ENCODE measurements around the gene CBR1.
"Not testable (repeated sequence)": the region's sequence is repeated elsewhere in the genome, so short reads cannot be mapped to it uniquely, and the experiment has no call there.

CBR1 gene

DNA sequence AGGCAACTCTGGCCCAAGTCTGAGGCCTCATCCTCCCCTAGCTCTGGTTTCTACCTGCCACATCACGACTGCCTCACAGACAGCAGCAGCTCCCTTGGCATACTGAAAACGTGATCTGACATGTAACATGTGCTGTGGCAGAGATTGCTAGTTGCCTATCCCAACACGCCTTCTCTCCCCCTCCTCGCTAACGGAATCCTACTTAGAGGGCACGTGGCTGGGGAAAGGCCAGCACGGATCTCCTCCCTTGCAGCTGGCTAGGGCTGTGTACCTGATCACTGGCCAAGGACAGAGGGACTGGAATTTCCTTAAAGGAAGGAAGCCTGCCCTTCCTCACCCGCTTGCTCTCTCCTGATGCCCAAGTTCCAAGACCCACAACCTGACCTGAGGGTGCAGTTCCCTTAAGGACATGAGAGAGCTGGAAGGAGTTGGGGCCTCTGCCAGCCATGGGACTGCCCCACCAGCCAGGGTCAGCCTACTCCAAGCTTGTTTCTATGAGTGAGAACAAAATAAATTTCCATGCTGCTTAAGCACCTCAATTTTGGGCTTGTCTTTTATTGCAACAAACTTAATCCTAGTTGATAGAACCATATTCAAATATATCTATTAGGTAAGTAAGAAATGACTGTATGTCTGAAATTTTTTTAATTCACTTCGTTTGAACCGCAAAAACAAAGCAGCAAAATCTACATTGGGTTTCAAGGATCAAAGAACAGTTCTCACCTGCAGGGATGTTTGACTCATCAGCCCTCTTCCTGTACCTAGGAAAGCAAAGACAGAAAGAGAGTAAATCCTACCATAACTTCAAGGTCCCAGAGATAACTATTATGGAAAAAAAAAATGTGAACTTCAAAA, 16.7 kb upstream of the CBR1 start:
- DNase-seq = no peak

DNA sequence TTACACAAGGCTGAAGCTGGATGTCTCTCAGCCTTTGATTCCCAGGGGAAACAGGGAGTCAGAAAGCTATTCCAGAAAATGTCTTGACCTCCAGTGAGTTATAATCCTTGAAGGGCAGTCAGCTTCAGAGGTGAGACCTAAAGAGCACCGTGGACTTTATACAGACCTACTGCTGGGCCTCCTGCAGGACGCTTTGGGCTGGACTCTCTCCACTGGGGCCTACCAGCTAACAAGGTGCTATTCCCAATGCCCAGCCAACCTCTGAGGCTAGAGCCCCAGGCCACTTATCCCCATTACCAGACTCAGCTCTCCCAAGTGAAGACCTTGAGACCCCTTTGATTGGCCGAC, 16.1 kb upstream of the CBR1 start:
- DNase-seq = no peak

DNA sequence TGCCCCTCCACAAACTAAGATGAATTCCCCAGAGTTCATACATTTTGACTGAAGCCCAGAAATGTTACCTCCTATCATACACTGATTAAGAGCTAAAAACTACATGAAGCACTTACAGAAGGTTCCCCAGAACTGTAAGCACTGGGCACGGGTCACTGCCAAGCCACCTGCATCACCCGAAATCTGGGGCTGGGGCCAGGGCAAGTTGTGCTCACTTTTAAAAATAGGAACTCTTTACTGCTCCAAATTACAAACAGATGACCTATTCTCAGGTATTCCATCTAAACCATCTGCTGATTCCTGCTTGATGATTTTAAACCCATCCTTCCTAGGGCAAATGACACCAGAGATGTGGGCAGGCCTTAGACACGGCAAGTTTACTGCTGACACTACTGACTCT, 14.3 kb upstream of the CBR1 start:
- DNase-seq = no peak

DNA sequence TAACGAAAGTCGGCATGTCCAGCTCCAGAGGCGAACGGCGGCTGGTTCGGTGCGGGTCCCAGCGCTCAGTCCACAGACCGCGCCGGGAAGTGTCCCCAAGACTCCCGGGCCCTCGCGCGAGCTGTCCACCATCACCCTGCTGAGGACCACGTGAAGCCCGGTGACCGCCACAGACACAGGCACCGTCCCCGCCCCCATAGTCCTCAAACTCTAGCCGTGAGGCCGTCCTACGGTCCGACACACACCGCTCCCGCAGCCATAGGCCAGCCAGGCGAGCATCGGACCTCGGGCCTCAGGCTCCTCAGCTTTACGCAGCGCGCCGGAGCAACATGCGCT, 10.0 kb upstream of the CBR1 start:
- DNase-seq = peak in 1 of 2 donors; percentile 5

DNA sequence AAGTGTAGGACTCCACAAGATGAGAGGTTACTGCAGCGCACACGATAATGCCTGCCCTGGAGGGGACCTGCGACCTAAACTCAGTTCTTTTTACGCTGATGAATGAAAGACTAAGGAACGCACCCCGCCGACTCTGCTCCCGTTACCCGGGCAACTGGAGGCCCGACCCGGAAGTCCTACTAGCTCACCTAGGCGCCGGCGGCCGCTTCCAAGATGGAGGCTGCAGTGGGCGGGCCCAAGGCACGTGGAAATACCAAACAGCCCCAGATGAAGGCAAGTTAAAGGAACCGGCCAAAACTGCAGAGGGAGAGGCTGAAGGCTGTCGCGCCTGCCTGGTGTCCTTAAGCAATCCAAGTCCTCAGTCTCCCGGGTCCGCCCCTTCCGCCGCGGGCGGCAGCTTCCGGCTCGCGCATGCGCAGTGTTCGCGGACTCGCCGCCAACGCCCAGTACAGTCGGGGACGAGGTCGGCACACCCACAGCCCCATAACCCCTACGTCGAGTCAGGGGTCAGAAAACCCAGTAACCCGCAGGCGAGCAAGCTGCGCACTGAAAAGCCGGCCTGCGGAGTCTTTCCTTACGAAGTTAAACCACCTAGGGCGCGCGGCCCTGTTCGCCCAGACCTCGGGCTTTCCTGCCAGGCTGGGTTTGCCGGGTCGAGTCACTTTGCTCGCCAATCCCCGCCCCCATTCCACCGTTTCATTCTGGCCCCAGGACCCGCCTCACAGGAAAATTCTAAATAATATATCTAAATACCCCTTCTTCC, 9.5 kb upstream of the CBR1 start, which contains the start of gene SETD4:
Gene SETD4, minus strand, starts transcription at position 368 of the 763 bp plus-strand sequence. CDS start 1,638 bp downstream, outside the sequence.
- peak; percentile 92 to 94 for DNase-seq

DNA sequence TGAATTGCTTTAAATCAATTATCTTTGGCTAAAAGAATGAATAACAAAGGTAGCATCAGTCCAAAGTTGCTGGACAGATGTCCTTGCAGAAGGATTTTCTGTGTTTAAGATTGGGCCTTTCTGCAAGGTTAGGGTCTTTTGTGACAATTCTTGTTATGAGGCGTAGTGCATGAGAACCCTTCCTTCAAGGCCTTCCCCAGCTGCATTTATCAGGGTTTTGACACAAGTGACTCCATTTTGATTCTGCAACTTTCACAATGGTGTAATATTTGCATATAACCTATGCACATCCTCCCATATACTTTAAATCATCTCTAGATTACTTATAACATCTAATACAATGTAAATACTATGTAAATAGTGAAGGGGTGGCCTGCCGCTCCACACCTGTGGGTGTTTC, 8.4 kb upstream of the CBR1 start:
- no peak for DNase-seq

DNA sequence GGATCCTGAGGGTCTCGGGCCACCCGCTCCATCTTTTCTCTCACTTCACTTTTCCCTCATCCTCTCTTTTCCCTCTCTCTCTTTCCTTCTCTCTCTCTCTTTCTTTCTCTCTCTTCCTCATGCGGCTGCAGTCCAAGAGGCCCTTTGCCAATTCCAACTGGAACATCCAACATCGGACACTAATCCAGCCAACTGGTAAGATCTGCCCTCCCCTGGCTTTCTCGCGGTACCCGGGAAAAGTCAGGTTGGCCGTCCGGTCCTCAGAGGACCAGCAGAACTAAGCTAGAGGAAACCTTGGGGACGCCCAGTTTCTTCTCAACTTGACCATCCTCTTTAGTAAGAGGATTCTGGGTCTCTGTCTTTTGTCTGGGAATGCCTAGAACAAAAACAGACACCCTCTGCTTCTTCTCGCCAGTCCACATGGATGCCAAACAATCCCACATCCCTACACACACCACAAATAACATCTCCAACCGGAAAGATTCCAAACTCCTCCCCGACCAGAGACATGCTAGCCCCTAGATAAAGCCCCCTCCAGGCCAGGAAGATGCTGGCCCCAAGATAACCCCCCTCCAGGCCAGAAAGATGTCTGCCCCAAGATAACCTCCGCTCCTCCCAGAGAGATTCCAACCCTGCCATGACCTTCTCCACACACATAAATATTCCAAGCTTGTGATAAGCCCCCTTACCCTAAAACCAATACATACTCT, 6.3 kb upstream of the CBR1 start:
- no peak for DNase-seq

DNA sequence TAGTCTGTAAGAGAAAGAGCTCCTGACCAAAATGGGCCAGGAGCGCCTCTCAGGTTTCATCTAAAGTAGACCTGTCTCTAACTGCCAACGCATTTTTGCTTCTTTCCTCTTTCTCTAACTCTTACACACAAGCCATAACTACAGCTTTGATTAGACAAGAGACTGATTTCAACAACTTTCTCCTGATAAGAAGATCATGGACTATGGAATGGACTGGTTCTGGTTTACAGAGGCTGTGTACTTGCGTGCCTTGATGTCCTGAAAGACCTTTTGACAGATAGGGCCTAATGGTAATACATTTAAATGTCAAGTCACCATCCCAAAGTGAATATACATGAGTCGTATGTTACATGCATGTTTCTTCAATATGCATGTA, 5.8 kb upstream of the CBR1 start:
- no peak for DNase-seq

DNA sequence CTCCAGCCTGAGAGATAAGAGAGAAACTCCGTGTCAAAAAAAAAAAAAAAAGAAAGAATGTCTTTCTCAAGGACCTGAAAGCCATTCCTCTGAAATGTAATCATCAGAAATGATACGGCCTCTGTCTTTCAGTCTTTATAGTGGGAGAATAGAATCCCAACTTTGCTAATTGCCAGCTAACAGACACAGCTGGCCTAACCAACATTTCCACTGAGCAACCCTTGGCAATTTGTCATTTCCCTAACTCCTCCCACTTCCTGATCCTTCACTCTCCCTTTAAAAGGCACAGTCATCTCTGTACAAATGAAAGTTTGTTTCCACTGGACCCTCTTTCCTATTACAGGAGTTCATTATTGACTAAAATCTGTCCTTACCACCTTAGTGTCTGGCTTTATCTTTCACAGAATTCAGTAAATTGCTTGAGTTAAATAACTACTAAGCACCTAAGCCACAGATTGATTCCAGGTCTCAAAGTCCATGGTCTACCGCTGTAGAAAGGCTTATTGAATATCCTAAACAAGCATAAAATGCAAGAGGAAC, 4.3 kb upstream of the CBR1 start:
- DNase-seq = no peak

DNA sequence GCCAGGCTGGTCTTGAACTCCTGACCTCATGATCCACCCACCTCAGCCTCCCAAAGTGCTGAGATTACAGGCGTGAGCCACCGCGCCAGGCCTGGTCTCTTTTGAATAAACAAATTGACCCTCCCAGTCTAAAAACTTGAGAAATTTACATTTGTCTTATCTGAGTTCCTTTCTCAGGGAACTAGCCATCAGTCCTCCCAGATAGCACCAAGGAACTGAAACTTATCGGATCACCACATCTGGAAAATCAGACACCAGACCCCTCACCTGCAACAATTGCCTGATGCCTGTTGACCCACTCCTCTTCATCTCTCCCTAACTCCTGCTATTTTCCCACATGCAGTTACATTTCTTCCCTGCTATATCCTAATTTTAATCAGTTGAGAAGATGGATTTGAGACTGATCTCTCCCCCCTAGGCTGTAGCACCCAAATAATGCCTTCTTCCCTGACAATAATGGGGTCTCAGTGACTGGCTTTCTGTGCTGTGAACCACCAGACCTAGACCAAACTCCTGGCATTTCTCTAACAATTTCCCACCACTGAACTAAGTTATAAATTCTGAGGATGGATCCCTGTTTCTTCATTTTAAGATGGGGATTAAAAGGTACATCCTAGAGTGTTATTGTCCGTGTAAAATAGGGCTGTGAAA, 951 bp upstream of the CBR1 start:
- DNase-seq = no peak

DNA sequence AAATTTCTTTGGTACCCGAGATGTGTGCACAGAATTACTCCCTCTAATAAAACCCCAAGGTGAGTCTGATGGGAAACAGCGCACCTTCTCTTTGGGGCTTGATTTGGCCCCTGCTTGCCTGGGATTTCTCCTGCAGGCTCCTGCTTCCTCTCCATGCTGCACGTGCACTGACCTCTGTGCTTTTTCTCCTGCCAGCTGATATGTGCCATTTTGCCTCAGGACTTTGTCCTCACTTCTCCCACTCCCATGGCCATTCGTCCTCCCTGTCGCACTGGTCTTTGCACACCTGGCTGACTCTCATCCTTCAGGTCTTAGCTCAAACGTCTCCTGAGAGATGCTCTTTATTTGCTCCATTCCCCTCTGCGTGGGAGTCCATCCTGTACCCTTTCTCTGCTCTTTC, 1.2 kb downstream of the CBR1 start:
- no peak for DNase-seq

DNA sequence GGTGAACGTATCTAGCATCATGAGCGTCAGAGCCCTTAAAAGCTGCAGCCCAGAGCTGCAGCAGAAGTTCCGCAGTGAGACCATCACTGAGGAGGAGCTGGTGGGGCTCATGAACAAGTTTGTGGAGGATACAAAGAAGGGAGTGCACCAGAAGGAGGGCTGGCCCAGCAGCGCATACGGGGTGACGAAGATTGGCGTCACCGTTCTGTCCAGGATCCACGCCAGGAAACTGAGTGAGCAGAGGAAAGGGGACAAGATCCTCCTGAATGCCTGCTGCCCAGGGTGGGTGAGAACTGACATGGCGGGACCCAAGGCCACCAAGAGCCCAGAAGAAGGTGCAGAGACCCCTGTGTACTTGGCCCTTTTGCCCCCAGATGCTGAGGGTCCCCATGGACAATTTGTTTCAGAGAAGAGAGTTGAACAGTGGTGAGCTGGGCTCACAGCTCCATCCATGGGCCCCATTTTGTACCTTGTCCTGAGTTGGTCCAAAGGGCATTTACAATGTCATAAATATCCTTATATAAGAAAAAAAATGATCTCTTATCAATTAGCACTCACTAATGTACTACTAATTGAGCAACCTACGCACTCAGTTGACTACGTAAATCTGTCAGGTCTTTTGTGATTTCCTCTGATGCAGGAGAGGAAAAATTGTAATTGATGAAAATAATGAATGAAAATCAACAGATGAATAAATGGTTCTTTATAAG, 2.8 kb downstream of the CBR1 start:
- DNase-seq = no peak

DNA sequence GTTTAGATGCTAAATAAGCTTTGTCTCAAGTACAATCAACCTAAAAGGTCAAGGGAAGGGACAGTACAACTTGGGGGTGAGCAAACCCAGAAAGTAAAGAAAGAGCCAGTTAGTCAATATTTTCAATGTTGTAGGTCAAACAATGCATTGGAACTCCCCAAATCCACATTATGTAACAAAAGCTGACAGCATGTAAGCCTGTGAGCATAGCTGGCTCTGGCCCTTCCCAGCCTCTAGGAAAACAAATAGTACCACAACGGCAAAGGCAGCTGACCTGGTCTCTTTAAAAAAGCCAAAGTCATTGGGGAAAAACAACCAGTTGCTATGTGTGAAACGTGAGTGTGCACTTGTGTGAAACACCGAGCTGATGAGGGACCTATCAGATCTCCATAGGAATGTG, 3.4 kb downstream of the CBR1 start:
- DNase-seq = no peak

DNA sequence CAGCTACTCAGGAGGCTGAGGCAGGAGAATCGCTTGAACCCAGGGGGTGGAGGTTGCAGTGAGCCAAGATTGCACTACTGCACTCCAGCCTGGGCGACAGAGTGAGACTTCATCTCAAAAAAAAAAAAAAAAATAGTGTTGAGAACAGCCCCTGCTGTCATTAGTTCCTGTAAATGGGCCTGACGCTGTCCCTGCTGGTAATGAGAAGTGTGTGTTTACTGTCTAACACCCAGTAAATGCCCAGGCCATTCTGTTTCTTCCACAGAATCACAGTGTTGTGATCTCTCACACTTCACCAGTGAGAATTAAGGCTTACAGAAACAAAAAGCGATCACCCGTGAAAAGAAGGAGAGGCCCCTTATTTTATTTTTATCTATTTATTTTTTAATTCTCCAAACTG, 4.1 kb downstream of the CBR1 start:
- not testable (repeated sequence) for DNase-seq

DNA sequence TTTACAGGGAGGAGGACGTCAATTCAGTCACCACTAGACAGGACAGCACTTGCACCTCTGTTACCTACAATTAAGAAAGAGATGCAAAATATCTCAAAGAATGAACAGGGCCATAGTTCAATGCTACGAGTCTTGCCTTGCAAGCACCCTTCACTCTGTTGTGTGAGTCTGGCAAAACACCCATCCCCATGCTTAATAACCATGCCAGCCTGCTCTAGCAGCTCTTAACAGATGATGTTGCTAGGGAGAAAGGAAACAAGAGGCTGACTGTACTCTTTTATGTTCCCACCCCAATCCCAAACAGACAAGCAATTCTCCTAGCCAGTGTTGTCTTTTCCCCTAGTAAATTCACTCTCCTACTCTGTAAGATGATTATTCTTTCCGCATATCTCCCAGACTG, 5.3 kb downstream of the CBR1 start:
- no peak for DNase-seq

DNA sequence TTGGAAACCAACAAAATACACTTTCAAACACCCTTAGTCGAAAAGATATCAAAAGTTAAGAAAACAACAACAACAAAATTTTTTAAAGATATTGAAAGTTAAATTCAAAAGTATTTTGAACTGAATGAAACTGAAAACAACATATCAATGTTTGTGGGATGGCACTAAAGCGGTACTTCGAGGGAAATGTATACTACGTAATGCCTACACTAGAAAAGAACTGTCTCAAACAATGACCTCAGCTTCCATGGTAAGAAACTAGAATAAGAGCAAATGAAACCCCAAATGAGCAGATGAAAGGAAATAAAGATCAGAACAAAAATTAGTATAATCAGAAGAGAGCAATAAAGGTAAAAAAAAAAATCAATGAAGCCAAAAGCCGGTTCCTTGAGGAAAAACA, 6.1 kb downstream of the CBR1 start:
- no peak for DNase-seq

DNA sequence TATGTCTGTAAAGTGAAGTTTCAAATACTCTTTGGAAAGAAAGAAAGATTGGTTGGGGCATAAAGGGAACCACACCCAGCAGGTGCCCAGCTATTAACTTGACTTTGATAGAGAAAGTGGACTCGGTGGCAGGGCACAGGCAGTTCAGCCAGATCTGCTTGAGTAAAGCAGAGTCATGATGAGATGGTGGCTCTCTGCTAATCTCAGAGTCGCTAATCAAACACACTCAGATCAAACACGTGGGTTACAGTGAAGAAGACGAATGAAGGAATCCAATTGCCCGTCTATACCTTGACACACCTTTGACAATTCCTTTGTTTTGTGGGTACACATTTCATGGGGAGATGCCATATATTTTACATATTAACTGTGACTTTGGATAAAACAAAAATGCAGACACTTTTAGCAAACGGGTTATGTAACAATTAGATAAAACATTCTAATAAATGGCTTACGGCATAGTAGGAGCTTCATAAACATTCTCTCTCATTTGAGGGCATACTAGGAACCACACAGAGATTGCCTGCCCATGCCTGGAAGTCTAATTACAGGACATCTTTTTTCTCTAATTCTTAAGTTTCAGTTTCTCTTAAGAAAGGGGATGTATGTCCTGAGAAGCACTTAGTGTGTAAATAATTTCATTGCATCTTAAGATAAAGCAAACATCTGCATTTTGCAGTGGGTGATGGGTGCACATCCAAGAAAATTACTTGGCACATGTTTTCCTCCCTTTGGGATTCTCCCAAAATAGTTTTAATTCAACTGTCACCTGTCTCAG, 7.2 kb downstream of the CBR1 start:
- no peak for DNase-seq

DNA sequence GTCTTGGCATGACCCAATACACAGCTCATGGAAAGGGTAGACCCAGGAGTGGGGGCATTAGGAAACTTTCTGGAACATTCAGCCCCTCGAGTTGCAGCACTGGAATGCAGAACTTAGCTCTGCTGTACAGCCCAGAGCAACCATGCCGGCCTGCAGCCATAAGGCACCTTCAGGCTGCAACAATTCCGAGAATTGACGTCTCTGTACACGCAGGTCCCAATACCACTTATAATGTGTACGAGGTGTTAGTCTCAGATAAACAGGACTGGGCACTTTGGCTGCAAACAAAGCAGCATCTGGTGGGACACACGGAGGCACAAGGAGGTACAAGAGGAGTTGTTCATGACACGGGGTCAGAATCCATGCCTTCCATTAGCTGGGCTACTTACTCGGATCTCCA, 7.9 kb downstream of the CBR1 start:
- no peak for DNase-seq

DNA sequence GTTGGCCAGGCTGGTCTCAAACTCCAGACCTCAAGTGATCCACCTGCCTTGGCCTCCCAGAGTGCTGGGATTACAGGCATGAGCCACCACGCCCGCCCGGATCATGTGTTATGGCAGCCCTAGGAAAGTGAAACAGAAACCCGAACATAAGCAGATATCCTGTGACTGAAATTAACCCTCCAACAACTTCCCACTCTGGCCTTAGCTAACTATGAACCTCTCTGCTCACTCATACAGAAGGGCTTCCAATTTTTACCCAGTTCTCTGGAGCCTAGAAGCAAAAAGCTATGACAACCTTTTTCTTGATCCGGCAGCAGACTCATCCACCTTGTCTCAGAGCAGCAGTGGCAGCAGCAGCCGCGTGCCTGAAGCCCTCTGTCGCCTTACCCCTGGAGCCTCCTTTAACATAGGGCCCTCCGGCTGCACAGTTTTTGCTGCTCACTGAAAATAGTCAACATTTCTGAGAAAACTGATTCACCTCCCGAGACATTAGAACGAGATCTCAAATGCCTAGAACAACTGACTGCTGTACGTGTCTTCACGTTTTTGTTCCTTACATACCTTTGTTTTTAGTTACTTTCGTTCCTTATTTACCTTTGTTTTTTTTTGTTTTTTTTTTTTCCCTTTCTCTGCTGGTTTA, 9.3 kb downstream of the CBR1 start:
- peak; percentile 22 to 58 for DNase-seq

DNA sequence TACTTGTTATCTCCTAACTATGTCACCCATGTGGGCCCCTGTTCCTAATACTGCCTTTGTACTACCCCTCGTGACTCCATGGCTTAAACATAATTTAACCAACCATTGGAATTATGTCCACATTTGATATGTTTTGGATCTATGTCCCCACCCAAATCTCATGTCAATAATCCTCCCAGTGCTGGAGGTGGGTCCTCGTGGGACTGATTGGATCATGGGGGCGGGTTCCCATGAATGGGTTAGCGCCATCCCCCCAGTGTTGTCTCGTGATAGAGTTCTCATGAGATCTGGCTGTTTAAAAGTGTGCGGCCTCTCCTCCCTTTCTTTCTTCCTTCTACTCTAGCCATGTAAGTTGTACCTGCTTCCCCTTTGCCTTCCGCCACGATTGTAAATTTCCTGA, 9.8 kb downstream of the CBR1 start:
- DNase-seq = no peak

DNA sequence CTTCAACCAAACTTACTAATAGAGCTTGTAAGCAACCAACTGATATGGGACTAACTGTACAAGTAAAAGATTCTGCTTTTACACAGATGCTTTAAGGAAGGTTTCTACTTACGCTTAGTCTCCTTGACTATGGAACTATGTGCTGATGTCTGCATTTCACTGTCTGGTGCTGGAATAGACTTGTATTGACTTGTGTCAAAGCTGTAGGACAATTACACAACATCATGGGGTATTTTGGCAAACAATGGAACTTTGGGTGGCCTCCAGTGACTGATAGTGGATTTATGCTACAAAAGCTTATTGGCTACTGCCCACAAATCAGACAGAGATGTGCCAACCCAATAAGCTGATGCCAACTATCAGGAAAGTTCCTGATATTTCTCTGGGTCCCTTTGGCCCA, 10.6 kb downstream of the CBR1 start:
- DNase-seq = no peak
